Superior temporal gyrus (tissue), 1 donor: ENCODE measurements around the gene PRND.
"Not testable (repeated sequence)": the region's sequence is repeated elsewhere in the genome, so short reads cannot be mapped to it uniquely, and the experiment has no call there.

ENCODE experiments used
- DNase-seq: peaks from one replicate; pipeline ENCODE4 v3.0.0-alpha.2; 2016; ENCODE audit errors: extremely low spot score

Gene PRND, protein sequence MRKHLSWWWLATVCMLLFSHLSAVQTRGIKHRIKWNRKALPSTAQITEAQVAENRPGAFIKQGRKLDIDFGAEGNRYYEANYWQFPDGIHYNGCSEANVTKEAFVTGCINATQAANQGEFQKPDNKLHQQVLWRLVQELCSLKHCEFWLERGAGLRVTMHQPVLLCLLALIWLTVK

DNA sequence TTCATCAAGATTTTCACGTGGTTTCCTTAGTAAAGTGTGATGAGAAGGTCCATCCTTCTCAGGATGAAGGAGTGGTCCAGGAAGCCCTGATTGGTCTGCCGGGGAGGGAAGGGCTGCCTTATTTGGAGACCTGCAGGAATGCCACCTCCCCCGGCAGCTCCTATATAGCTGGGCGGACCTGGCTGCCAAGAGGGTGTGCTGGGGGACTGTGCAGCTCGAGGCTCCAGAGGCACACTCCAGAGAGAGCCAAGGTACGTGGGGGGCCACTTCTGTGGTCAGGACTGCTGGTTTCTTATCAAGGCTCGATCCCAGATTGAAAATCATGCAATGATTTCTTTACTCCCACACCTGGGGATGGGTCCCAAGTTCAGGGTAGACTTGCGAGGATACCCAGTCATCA, at the start of gene PRND:
PRND (plus strand) TSS at position 191 of the 400 bp plus-strand sequence. CDS start 2,643 bp downstream, outside the sequence.
- no peak for DNase-seq

DNA sequence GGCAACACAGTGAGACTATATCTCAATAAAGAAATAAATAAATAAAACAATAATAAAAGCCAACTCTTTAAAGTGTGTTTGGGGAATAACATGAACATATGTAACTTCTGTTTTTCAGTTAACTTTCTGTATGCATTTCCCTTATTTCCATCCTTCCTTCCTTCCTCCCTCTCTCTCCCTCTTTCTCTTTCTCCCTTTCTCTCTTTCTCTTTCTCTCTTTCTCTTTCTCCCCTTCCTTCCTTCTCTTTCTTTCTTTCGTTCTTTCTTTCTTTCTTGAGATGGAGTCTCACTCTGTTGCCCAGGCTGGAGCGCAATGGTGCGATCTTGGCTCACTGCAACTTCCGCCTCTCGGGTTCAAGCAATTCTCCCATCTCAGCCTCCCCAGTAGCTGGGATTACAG, 48.8 kb upstream of the PRND start:
- no peak for DNase-seq

DNA sequence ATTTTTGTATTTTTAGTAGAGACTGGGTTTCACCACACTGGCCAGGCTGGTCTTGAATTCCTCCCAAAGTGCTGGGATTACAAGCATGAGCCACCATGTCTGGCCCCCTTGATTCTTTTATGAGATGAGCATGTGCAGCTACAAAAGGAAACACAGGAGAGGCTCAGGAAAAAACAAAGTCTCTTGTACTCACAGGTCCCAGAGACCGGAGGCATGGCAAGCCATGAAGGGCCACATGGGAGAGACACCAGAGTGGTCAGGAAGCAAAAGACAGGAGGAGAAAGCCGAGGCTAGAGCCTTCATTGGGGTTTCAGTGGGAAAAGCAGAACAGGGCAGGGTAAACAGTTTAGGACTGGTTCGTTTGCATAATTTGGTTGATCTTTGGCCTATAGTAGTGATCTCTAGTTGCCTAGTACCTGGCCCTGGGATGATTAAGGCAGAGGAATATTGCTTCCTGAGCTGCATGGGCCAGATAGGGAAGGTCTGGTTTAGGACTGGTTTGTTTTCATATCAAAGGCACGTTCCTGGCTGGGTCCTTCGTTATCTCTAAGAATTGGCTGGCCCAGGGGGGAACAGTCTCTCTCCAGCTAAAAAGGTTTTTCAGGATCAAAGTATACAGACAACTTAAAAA, 48.2 kb upstream of the PRND start:
- DNase-seq = no peak

DNA sequence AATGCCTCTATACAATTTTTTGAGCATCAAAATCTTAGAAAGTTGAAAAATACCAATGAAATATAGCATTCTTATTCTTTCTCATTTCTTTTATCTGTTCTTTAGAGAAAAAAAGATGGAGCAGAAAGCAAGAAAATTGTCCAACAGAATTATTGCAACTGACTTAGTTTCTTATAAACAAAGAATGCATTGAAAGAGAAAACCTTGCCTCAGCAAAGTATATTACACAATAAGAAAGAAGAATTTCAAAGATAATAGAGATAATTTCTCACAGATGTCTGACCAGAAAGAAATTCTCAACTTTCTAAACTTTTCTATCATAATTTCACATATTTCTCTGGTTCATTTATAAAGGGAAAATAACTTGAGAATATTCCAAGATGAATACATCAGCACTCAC, 47.0 kb upstream of the PRND start:
- DNase-seq = no peak

DNA sequence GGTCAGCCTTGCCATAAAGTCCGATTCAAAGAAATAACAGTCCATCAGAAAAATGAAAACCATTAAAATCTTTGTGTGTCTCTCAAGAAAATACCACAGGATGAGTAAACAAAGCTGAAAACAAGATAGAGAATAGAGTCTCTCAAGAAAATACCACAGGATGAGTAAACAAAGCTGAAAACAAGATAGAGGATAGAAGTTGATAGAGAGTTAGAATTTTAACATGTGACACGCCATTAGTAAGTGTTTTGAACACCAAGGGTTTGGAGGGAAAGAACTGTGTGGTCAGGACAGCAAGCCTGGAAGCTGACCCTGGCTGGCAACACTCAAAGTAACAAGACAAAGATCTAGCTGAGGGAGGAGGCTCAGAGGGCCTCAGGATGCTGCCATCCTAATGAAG, 43.9 kb upstream of the PRND start:
- DNase-seq = no peak

DNA sequence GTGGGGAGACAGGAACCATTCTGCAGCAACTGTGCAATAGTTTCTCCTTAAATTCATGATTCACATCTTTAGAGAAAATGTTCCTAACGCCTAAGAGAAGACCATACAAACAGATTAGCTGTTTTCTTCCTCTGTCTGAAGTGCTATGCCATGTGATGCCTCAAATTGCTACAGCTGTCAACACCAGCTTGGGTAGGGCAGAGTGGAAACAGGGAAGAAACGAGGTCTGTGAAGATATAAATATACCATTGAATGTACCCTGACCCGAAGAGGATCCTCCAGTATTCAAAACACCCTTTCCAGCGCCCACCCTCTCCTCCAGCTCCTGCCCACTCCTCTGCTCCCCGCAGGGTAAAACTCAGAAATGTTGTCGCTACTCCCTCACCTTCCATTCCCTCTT, 40.3 kb upstream of the PRND start:
- DNase-seq = no peak

DNA sequence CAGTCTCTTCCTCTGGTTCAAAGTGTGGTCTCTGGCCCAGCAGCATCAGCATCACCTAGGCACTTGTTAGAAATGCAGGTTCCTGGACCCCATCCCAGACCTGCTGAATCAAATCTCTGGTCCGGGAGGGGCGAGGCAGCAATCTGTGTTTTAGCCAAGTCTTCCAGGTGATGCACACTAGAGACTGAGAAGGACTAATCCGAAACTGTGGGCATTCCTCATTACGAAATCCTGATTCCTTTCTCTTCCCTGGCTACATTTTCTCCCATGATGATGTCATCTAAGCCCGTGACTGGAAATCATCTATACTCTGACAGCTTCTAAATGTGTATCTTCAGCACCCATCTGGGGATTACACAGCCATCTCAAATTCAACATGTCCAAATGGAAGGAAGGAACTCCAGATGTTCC, 39.7 kb upstream of the PRND start:
- DNase-seq = peak; percentile 39

DNA sequence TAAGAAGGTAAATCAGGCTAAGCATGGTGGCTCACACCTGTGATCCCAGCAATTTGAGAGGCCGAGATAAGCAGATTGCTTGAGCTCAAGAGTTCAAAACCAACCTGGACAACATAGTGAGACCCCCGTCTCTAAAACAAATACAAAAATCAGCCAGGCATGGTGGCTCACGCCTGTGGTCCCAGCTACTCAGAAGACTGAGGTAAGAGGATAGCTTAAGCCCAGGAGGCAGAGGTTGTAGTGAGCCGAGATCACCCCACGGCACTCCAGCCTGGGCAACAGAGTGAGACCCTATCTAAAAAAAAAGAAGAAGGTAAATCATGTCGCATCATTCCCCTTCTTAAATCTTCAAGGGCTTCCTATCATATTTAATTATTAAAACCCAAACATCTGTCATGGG, 39.0 kb upstream of the PRND start:
- no peak for DNase-seq

DNA sequence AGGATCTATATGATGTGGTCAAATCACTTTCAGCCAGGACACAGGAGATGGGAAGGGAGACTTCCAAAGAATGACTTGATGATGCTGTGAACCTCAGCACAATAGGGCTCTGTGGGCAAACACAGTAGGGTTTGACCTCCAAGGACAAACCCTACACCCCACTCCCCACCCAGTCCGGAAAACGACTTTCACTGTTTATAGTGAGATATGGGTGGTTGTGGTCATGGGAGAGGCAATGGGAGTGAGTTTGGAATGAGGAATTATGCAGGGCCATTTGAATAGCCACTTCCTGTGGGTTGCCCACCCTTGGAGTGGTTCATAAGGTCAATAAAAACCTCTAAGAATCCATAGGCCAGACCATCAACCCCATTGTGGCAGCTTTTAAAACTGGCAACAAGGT, 38.4 kb upstream of the PRND start:
- no peak for DNase-seq

DNA sequence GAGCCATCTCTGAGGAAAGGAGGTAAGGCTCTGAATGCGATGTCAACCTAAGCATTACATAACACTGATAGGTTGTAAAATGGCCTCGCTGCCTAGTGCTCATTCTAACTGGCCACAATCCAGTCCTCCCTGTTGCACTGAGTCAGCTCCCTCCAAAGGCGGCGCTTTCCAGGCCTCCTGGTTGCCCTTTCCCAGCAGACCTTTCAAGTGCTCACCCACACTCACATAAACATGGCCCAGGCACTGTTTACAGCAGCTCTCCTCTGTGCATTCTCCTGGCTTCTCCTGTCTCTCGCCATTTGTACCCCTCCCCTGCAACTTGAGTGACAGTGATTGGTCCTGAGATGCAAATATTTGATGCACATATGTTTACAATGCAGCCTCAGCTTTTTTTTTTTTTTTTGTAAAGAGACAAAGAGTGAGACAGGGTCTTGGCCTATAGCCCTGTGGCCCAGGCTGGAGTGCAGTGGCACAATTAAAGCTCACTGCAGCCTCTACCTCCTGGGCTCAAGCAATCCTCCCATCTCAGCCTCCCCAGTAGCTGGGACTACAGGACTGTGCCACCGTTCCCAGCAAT, 36.8 kb upstream of the PRND start:
- peak; percentile 42 for DNase-seq

DNA sequence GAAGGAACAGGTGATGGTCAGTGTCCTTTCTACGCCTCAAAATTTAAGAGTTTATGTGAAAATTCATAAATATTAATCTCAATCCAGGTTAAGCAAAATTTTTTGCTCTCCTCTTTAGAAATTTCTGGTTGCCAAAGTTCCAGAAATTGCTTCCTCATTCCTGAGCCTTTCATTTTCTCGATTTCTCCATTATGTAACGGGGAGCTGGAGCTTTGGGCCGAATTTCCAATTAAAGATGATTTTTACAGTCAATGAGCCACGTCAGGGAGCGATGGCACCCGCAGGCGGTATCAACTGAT, 35.8 kb upstream of the PRND start:
- DNase-seq = no peak

DNA sequence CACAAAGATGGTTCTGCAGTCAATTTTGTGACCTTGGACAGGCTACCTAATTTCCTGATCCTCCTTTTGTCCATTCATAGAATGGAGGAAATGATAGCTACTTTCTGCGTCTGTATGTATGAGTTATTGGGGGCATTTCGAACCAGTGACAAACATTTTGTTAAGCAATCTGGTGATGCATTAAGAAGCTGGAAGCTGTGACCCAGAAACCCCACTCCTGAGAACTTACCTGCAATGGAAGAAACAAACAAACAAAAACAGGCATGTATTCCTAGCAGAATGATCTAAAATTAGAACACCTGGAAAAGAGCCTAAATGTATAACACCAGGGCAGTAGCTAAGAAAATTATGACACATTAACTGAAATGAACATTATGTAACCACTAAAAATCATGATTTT, 33.4 kb upstream of the PRND start:
- peak; percentile 55 for DNase-seq

DNA sequence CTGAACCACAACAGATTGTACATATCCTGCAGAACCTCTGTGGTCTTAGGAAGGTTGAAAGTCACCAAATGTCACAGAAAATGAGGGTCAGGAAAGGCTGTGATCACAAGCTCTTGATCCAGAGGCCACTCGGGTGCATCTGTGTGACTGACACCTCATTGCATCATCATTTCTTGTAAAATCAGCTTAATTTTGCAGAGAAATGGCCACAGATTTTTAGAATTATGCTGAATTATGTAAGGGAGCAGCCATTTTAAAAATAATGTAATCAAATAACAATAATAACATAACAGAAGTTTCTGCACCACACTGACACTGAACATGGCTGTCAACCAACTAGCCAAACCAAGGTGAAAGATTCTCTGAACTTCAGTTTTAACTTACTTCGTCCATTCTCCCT, 32.5 kb upstream of the PRND start:
- DNase-seq = no peak

DNA sequence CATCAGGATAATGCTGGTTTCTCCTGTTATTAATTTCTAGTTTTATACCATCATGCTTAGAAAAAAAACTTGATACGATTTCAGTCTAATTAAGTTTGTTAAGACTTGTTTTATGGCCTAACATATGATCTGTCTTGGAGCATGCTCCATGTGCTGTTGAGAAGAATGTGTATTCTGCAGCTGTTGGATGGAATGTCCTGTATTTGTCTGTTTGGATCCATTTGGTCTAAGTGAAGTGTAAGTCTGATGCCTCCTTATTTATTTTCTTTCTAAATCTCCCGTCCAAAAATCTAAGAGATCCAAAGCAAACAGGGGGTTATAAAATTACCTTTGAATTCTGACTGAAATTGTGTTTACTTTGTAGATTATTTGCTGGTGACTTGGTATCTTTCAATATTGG, 30.0 kb upstream of the PRND start:
- DNase-seq = no peak

DNA sequence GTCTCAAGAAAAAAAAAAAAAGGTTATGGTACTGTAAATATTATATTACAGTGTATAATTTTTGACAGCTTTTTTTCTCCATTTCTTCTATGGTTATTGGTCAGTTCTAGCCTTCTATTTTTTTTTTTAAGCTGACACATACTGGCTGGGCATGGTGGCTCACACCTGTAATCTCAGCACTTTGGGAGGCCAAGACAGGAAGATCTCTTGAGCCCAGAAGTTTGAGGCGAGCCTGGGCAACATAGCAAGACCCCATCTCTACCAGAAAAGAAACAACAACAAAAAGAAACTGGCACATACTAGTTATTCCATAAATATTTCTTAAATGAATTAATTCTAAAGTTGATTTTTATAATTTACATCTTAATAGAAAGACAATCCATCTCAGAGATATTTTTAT, 27.6 kb upstream of the PRND start:
- no peak for DNase-seq

DNA sequence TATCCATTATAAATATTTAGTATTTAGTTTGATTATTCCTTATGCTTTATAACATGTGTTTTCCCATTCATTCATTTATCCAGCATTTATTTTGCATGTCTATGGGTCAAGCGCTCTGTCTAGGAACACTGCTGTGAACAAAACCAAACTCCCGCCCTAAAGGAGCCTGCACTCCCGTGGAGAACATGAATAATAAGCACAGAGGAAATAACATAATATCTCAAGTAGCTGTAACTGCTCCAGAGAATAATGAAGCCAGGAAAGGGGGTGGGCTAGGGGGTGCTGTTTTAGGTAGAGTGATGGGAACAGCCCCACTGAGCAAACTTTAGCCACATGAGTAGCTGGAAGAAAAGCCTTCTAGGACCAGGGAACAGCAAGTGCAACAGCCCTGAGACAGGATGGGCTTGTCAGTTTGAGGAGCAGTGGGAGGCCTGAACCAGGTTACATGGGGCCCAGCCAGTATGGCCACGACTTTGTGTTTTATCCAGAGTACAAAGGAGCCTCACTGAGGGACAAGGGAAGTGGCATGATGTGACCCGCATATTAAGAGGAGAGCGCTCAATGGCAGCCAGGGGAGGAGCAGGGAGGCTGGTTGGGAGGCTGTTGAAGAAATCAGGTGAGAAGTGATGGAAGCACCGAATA, 24.4 kb upstream of the PRND start:
- no peak for DNase-seq

DNA sequence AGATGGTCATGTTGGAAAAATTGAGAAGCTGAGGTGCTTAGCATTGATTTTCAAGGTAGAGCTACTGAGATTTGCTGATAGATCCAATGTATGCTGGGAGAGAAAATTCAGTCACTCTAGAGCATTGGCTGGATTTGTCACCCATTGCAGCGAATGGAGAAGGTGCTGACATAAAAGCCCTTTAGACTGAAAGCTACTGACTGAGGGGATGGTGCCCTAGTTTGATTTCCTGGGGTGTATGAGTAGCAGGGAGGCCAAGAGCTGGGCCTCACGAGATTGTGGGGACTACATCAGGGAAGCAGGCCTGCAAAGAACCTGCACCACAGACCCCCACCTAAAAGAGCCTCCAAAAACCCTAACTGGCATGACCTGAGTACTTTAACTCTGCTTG, 23.9 kb upstream of the PRND start:
- no peak for DNase-seq

DNA sequence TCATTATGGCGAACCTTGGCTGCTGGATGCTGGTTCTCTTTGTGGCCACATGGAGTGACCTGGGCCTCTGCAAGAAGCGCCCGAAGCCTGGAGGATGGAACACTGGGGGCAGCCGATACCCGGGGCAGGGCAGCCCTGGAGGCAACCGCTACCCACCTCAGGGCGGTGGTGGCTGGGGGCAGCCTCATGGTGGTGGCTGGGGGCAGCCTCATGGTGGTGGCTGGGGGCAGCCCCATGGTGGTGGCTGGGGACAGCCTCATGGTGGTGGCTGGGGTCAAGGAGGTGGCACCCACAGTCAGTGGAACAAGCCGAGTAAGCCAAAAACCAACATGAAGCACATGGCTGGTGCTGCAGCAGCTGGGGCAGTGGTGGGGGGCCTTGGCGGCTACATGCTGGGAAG, 22.5 kb upstream of the PRND start:
- DNase-seq = no peak

DNA sequence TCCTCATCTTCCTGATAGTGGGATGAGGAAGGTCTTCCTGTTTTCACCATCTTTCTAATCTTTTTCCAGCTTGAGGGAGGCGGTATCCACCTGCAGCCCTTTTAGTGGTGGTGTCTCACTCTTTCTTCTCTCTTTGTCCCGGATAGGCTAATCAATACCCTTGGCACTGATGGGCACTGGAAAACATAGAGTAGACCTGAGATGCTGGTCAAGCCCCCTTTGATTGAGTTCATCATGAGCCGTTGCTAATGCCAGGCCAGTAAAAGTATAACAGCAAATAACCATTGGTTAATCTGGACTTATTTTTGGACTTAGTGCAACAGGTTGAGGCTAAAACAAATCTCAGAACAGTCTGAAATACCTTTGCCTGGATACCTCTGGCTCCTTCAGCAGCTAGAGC, 21.8 kb upstream of the PRND start:
- no peak for DNase-seq

DNA sequence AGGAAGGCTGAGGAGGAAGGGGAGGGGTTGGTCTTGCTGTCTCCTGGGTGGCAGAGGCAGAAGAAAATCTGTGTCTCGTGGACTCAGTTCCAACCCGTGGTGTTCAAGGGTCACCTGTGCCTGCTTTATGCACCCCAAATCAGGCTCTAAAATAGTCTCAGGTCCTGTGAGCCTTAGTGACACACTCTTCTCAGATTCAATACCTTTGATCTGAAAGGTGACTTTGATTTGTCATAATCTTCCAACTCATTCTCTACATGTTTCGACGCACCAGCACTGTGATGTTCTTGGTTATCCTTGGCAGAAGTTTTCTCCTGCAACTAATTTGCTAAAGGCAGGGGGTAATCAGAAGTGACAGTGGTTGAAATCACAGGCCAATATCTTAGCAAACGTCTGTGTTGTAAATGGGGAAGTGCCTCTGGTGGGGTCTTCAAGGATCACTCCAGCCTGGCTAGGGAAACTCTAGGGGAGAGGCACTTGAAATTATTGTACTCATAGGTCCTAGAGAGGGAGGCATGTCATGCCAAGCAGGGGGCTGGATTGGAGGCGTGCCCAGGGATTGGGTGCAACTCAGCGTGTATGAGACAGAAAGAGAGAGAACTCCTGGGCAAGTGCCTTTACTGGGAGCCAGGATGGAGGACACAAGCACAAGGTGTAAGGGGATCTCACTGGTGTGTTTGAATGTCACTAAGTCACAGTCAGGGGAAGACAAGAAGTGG, 19.0 kb upstream of the PRND start:
- no peak for DNase-seq

DNA sequence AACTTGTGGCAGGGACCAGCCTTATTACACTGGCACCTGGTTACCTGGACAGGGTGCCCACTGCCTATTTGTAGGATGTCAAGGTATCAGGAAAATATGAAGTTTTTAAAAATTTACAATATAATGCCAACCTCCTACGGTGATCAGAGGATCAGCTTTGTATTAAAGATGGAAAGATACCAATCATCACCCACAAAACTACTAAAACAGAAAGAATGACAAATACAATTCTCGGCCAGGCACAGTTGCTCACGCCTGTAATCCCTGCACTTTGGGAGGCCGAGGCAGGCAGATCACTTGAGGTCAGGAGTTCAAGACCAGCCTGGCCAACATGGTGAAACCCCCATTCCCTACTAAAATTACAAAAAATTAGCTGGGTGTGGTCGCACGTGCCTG, 18.4 kb upstream of the PRND start:
- no peak for DNase-seq

DNA sequence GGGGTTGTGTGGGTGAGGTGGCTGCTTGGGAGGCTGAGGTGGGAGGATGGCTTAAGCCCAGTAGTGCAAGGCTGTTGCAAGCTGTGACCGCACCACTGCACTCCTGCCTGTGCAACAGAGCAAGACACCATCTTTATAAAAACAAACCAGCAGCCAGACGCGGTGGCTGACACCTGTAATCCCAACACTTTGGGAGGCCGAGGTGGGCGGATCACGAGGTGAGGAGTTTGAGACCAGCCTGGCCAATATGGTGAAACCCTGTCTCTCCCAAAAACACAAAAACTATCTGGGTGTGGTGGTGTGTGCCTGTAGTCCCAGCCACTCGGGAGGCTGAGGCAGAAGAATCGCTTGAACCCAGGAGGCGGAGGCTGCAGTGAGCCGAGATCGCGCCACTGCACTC, 14.8 kb upstream of the PRND start:
- not testable (repeated sequence) for DNase-seq

DNA sequence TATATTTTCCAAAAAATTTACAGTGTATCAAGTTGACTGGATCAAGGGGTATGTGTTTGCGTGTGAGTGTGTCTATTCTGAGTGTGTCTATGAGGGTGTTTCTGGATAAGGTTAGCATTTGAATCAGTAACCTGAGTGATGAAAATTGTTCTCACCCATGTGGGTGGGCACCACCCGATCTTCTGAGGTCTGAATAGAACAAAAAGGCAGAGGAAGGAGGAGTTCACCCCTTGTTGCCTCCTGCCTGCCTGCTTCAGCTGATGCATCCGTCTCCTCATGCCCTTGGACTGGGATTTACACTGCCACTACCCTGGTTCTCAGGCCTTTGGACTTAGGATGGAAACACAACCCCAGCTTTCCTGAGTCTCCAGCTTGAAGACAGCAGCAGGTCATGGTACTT, 13.7 kb upstream of the PRND start:
- DNase-seq = no peak
